GM18517 (cell line): ENCODE results near the gene FARSA.
"Not testable (repeated sequence)": the region's sequence is repeated elsewhere in the genome, so short reads cannot be mapped to it uniquely, and the experiment has no call there.

Experiments used
- ATAC-seq: cut with Tn5 transposase; IDR thresholded peaks from one replicate; pipeline ENCODE4 v1.9.1; 2021; ENCODE audit warnings: mild to moderate bottlenecking, moderate library complexity; ENCODE audit not compliant: unreplicated experiment

FARSA gene

DNA sequence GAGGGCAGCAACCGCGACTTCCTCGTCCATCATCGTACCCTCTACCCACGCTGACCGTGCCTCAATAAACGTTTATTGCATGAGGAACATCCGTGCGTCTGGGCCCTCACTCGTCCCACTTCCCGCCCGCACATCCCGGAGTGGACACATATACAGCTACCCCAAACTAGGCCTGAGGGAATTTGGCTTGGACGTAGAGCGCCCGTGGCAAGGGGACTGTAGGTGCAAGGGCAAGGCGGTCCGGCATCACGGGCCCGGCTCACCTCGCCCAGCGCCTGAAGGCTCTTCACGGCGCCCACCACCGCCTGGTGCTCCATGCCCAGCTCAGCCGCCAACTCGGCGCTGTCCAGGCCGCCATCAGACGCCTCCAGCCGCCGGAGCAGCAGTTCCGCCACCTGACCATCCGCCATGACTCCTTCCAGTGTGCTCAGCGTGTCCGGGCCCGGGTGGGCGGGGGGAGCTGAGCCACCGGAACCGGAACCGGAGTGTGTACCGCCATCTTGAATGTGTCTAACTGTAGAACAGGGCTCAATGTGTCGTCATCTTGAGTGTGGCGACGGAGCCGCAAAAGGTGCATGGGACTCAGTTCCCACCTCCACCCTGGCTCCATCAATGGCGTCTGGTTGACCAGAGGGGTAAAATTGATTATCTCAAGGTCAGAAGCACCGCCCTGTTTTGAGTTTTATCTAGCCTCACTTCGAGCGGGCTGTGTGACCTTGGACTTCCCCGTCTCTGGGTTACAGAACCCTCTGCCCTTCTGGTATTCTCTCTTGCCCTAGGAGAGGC is at the start of gene FARSA:
TSS of gene FARSA (minus strand) at position 425 of the 786 bp plus-strand sequence. CDS start at position 410, 15 bp downstream.
- ATAC-seq, result peak; percentile 46

DNA sequence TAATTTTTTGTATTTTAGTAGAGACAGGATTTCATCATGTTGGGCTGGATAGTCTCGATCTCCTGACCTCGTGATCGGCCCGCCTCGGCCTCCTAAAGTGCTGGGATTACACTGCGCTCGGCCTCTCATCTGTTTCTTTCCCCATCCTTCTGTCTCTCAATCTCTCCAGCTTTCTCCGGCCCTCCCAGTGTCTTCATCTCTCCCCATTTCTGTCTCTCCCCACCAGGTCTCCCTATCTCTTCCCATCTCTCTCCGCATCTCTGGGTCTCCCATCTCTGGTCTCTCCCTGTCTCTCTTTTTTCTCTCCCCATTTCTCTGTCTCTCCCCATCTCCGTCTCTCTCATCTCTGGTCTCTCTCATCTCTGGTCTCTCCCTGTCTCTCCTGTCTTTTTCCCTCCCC is 49.6 kb upstream of the FARSA start:
- no peak for ATAC-seq

DNA sequence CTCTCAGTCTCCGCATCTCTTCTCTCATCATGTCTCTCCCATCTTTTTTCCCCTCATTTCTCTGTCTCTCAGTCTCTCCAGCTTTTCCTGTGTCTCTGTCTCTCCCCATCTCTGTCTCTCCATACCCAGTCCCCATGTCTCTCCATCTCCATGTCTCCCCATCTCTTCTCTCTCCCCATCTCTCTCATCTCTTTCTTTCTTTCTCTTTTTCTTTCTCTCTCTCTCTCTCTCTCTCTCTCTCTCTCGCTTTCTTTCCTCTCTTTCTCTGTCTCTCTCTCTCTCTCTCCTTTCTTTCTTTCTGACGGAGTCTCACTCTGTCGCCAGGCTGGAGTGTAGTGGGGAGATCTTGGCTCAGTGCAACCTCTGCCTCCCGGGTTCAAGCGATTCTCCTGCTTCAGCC is 49.1 kb upstream of the FARSA start:
- no peak for ATAC-seq

DNA sequence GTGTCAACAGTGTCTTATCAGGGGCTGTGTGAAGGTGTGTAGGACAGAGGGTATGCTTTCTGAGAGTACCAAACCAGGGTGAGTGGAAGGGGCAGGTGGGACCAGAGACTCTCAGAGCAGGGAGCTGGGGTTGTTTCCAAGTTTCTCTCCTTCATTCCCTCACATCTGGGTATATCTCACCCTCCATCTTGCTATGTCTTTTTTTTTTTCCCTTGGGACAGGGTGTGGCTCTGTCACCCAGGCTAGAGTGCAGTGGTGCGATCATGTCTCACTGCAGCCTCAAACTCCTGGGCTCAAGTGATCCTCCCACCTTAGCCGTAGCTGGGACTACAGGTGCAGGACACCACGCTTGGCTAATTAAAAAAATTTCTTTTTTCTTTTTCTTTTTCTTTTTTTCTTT is 46.5 kb upstream of the FARSA start:
- no peak for ATAC-seq

DNA sequence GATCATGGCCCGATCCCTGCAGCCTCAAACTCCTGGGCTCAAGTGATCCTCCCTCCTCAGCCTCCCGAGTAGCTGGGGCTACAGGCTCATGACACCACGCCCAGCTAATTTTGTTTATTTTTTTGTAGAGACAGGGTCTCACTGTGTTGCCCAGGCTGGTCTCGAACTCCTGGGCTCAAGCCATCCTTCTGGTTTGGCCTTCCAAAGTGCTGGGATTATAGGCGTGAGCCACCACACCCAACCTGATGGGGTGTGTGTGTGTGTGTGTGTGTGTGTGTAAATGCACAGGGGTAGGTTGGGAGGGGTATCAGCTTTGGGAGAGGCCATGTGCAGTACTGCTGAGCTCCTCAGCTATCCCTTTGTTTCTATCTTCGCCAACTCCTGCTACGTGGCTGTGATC is 42.6 kb upstream of the FARSA start:
- ATAC-seq, result not testable (repeated sequence)

DNA sequence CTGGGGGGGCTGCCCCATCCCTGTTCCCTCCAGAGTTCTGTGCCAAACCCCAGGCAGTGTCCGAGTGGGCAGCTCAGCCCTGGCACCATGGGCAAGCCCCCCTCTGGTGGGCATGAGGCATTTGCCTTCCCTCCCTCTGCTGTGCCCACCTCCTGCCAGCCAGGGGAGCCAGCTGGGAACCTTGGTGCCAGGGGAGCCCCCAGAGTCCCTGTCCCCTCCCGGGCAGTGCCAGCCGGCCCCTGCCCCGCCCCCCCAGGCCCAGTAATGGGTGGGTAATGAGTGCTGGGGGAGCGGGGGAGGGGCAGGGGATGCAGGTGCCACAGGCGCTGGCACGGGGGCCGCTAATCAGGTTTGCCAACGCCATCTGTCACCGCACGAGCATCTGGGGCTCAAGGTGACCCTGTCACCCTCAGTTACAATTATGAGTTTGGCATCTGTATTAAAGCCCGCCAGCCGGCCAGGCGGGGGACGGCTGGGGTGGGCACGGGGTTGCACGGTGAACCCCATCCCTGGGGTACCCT is 41.8 kb upstream of the FARSA start:
- no peak for ATAC-seq

DNA sequence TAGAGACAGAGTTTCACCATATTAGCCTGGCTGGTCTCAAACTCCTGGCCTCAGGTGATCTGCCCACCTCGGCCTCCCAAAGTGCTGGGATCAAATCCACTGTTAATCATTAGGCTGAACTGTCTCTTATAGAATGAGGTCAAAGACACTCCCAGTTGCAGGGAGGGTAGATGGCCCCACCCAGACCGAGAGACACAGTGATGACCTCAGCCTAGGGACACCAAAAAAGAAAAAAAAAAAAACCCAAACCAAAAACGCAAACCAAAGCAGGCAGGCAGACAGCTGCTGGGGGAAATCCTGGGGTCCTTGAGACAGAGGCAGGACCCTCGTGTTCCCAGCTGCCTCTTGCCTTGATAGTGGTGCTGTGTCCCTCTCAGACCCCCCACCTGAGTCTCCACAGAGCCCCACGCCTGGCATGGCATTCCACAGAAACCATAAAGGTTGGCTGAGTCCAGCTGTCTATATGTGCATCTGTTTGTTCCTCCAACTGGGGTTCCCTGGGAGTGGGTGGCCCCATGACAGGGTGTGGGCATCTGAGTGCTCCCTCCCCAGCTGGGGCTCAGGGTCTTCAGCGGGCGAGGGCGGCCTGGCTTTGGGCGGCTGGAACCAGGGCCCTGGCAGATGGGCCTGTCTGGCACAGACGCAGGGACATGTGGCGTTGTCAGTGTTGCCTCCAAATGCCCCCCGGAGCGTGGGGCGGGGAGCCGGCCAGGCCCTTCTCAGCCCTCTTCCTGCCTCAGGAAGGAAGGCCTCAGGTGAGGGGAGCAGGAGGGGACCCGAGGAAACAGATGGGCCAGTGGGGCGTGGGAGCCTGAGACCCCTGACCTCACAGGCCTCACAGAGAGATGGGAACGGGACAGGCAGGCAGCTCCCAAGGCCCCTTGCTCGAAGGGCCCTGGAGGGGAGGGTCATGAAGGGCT is 41.0 kb upstream of the FARSA start:
- ATAC-seq, result no peak

DNA sequence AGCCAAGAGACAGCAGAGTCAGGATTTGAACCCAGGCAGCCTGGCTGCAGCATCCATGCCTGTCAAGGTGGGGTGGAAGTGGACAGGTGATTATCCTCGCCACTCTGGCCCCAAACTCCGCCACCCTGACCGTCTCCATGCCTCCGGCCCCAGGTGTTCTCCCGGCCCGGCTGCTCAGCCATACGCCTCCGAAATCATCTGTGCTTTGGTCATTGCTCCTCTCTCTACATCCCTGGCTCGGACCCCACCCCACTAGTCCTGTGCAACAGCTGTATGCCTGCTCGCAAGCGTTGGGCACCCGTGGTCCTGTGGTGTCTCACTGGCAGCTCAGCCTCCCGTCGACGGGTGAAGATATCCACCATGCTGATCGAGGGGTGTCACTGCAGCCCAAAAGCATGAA is 39.7 kb upstream of the FARSA start:
- no peak for ATAC-seq

DNA sequence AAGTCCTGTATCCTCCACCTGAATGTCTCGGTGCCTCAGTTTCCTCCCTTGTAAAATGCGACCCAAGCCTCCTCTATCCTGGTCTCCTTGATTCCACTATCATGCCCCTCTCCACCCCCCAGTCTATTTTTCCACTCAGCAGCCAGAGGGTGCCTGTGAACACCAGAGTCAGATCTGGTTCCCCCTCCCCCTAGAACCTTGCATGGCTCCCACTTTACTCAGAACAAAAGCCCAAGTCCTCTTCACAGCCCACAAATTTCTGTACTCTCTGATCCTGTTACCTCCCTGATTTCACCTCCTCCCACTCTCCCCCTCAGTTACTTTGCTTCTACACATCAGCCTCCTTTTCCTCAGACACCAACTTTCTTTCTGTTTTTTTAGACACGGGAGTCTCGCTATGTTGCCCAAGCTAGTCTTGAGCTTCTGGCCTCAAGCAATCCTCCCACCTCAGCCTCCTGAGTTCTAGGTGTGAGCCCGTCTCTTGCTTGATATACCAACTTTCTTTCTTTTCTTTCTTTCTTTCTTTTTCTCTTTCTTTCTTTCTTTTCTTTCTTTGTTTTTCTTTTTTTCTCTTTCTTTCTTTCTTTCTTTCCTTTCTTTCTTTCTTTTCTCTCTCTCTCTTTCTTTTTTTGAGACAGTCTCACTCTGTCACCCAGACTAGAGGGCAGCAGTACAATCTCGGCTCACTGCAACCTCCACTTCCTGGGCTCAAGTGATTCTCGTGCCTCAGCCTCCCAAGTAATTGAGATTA is 36.7 kb upstream of the FARSA start:
- no peak for ATAC-seq

DNA sequence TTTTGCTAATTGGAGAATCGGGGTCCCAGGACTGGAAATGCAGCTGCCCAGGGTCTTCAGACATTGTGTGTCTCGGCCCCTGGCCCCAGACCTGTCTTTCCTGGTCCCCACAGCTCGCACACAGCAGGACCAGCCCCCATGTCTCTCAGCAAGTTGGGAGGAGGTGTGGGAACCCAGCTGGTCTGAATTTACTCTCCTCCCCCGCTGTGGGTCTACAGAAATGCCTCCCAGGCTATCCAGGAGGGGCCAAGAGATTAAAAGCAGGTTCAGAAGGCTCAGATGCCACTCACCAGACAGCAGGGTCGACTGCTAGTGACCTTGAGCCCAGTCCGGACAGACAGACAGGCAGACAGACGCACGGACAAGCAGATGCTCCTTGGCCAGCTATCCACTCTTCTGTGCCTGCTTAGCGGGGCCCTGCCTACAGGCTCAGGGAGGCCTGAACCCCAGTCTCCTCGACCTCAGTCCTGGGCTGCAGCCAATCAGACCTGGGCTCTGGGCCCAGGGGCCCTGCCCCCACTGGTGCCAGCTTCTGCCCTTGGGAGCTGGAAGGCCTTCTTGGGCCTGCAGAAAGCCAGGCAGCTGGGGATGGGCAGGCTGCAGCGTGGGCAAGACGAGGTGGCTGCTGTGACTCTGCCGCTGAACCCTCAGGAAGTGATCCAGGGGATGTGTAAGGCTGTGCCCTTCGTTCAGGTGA is 35.9 kb upstream of the FARSA start, which contains the start of gene DAND5:
TSS of gene DAND5 (plus strand) at position 285 of the 697 bp plus-strand sequence. CDS start at position 370, 85 bp downstream.
- no peak for ATAC-seq

DNA sequence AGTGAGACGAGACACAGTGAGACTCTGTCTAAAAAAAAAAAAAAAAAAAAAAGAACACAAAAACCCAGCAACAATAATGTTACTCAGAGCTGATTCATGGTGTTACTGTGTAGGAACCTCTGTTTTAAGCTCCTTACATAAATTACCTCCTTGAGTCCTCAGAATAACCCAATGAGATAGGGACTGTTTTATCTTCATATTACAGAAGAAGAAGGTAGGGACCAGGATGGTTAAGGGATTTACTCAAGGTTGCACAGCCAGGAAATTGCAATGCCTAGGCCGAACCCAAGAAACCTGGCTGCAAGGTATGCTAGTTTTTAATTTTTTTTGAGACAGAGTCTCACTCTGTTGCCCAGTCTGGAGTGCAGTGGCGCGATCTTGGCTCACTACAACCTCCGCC is 34.4 kb upstream of the FARSA start:
- no peak for ATAC-seq

DNA sequence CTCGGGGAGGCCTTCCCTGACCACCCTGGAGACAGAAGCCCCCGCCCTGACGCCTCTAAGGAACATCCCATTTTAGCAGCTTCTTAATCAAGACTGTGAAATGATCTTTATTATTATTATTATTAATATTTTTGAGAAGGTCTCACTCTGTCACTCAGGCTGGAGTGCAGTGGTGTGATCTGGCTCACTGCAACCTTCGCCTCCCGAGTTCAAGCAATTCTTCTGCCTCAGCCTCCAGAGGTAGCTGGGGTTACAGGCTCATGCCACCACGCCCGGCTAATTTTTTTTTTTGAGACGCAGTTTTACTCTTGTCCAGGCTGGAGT is 32.3 kb upstream of the FARSA start:
- ATAC-seq, result no peak

DNA sequence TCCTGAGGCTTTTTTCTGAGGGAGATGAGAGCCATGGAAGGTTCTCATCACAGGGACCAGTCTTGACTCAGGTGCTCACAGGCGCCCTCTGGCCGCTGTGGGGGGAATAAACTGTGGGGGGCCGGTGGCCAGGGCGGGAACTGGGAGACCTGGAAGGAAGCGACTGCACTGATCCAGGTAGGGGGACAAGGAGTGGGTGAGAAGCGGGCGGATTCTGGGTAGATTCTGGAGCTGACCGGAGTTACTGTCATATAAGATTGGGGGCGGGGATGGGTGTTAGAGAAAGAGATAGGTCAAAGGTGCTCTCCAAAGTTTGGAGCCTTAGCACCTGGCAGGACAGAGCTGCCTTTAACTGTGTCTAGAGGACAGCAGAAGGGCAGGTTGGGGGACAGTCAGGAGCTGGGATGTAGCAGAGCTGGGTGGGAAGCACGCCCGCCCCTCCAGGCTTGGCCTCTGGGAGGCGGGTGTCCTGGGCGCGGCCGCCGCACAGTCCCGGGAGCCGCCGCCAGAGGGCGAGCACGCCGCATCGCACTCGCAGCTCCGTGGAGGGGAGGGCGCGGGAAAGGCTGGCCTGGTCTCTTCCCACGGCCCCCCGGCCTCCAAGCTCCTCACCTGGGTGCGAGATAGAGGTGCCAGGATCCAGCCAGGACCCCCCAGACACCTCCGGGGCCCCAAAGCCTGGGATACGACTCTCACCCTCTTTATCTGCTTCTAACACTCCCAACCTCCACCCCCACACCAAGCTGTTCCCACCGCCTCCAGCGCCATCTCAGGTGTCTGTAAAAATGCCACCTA is 31.7 kb upstream of the FARSA start:
- no peak for ATAC-seq

DNA sequence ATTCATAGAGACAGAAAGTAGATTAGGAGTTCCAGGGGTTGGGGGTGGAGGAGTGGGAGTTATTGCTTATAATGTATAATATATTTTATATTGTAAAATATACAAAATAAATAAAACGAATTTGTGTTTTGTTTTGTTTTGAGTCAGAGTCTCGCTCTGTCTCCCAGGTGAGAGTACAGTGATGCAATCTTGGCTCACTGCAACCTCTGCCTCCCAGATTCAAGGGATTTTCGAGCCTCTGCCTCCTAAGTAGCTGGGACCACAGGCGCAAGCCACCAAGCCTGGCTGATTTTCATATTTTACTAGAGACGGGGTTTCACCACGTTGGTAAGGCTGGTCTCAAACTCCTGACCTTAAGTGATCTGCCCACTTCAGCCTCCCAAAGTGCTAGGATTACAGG is 26.0 kb upstream of the FARSA start:
- ATAC-seq, result no peak

DNA sequence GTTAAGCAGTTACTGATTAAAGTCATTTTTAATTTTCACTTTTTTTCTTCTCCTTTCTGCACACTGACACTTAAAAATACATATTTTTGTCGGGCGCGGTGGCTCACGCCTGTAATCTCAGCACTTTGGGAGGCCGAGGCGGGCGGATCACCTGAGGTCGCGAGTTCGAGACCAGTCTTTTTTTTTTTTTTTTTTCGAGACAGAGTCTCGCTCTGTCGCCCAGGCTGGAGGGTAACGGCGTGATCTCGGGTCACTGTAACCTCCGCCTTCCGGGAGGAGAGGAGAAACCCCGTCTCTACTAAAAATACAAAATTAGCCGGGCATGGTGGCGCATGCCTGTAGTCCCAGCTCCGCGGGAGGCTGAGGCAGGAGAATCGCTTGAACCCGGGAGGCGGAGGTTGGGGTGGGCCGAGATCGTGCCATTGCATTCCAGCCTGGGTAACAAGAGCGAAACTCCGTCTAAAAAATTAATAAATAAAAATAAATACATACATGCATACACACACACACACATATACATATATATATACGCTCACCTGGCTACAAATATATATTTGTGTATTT is 24.0 kb upstream of the FARSA start:
- not testable (repeated sequence) for ATAC-seq

DNA sequence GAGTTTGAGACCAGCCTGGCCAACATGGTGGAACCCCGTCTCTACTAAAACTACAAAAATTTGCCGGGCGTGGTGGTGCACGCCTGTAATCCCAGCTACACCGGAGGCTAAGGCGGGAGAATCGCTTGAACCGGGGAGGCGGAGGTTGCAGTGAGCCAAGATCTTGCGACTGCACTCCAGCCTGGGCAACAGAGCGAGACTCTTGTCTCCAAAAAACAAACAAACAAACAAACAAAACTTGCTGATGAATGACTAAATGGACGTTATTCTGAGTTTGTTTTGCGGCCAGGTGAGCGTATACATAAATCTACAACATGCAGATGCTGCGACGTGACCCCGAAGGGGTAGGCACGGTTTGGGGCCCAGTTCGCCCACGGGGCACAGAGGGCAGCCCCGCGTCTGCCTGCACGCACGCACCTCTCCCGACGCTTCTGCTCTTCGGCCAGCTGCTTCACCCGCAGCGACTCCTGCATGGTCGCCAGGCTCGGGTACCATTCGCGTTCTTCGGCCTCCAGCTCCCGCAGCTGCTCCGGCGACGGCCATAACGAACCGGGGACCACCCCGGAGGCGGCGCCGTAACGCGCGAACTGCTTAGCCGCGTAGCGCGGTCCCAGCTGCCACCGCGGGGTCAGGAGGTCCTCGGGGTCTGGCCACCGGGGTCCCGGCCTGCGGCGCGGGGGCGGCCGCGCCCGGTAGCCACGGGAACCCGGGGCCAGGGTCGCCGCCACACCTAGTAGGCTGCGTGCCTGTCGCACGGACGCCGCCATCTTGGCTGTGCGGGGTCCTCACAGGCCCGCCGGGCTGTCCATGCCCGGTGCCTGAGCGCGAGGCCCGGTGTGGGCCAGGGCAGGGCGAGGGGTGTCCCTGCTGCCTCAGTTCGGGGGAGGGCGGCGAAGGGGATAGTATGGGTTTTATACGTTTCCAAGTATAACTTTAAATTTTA is 23.2 kb upstream of the FARSA start, which contains the start of gene GADD45GIP1:
TSS of gene GADD45GIP1 (minus strand) at position 778 of the 943 bp plus-strand sequence. CDS start at position 767, 11 bp downstream.
- ATAC-seq, result no peak

DNA sequence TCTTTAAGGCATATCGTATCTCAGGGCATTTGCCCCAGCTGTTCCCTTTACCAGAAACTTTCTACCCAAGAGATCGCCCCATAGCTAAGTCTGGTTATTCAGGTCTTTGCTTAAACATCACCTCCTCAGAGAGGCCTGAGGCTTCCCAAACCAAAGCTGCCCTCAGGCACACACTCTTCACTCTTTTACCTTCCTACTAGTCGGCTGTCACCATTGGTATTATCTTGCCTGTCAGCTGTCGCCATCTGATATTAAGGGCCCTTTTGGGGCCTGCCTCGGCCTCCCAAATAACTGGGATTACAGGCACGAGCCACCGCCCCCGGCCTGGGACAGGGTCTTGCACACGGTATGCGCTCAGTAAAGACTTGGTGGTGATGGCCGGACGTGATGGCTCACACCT is 22.5 kb upstream of the FARSA start:
- ATAC-seq, result no peak

DNA sequence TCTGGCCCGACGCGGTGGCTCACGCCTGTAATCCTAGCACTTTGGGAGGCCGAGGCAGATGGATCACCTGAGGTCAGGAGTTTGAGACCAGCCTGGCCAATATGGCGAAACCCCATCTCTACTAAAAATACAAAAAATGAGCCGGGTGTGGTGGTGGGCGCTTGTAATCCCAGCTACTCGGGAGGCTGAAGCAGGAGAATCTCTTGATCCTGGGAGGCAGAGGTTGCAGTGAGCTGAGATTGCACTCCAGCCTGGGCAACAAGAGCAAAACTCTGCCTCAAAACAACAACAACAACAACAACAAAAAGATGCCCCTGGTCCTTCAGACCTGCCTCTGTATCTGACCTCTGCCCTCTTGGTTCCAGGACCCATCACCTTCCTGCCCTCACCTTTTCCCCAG is 22.1 kb upstream of the FARSA start:
- not testable (repeated sequence) for ATAC-seq
